WTC11 (cell line): ENCODE data around the gene METTL3.

ENCODE experiments used
- CTCF ChIP-seq: fragments of 200-600 bp; IDR thresholded peaks from 2 replicates; pipeline ENCODE4 v1.8.0; 2022; ENCODE audit warnings: antibody characterized with exemption
- TEAD1 ChIP-seq: sonication (generic); formaldehyde crosslinking; IDR thresholded peaks from 2 replicates; pipeline ENCODE4 v1.8.0; 2022; ENCODE audit warnings: mild to moderate bottlenecking, missing genetic modification reagents
- TEAD4 ChIP-seq: sonication (generic); formaldehyde crosslinking; IDR thresholded peaks from 2 replicates; pipeline ENCODE4 v1.8.0; 2022; ENCODE audit warnings: mild to moderate bottlenecking, missing genetic modification reagents
- USF2 ChIP-seq: sonication (generic); formaldehyde crosslinking; IDR thresholded peaks from 2 replicates; pipeline ENCODE4 v1.8.1; 2023; ENCODE audit warnings: mild to moderate bottlenecking, missing genetic modification reagents, moderate library complexity
- ZSCAN18 ChIP-seq: fragments of 250-450 bp; sonication (Bioruptor Pico); IDR thresholded peaks from 2 replicates; pipeline ENCODE4 v2.1.2; 2022; ENCODE audit warnings: mild to moderate bottlenecking, moderate library complexity

GRCh38 chr14:21537090-21537424, 25.9 kb upstream of the METTL3 start:
- TF ChIP-seq CTCF (no peak), TEAD4 (CRISPR knock-in tag) (no peak), TEAD1 (CRISPR knock-in tag) (no peak), ZSCAN18 (CRISPR knock-in tag) (no peak), USF2 (CRISPR knock-in tag) (no peak)
